Measurements from ENCODE around the gene UBE2K.
"Not testable (repeated sequence)": the region's sequence is repeated elsewhere in the genome, so short reads cannot be mapped to it uniquely, and the experiment has no call there.

UBE2K gene

GRCh38 chr4:39732728-39733127 lies 34.8 kb downstream of the UBE2K start:
- DNase-seq, result no peak

GRCh38 chr4:39739591-39739990 lies 41.7 kb downstream of the UBE2K start:
- not testable (repeated sequence) for DNase-seq

GRCh38 chr4:39741401-39741800 lies 43.5 kb downstream of the UBE2K start:
- no peak for DNase-seq

GRCh38 chr4:39745920-39746319 lies 48.0 kb downstream of the UBE2K start:
- no peak for DNase-seq

GRCh38 chr4:39750216-39750615 lies 52.3 kb downstream of the UBE2K start:
- DNase-seq, result no peak

GRCh38 chr4:39754309-39754708 lies 56.4 kb downstream of the UBE2K start:
- DNase-seq, result no peak

GRCh38 chr4:39756159-39756558 lies 58.2 kb downstream of the UBE2K start:
- no peak for DNase-seq

GRCh38 chr4:39758176-39758575 lies 60.2 kb downstream of the UBE2K start:
- no peak for DNase-seq

- DNase-seq, result no peak
Measured at GRCh38 chr4:39759569-39759968, 61.6 kb downstream of the UBE2K start.

GRCh38 chr4:39761005-39761667 lies 63.2 kb downstream of the UBE2K start:
- DNase-seq, result no peak

- no peak for DNase-seq
Measured at GRCh38 chr4:39763714-39764572, 66.0 kb downstream of the UBE2K start.

GRCh38 chr4:39770005-39770404 lies 72.1 kb downstream of the UBE2K start:
- no peak for DNase-seq

- no peak for DNase-seq
Measured at GRCh38 chr4:39770471-39770870, 72.5 kb downstream of the UBE2K start.

- DNase-seq, result no peak
Measured at GRCh38 chr4:39770969-39771724, 73.2 kb downstream of the UBE2K start.

GRCh38 chr4:39781988-39782387 lies 84.1 kb downstream of the UBE2K start:
- not testable (repeated sequence) for DNase-seq

GRCh38 chr4:39785083-39785482 lies 87.1 kb downstream of the UBE2K start:
- DNase-seq, result no peak

GRCh38 chr4:39786838-39787237 lies 88.9 kb downstream of the UBE2K start:
- DNase-seq, result no peak

GRCh38 chr4:39792128-39792527 lies 94.2 kb downstream of the UBE2K start:
- no peak for DNase-seq

- no peak for DNase-seq
Measured at GRCh38 chr4:39792529-39792928, 94.6 kb downstream of the UBE2K start.

- DNase-seq, result not testable (repeated sequence)
Measured at GRCh38 chr4:39792976-39793375, 95.0 kb downstream of the UBE2K start.

- DNase-seq, result no peak
Measured at GRCh38 chr4:39802005-39802404, 104.1 kb downstream of the UBE2K start.

GRCh38 chr4:39808231-39808749 lies 110.4 kb downstream of the UBE2K start:
- no peak for DNase-seq

GRCh38 chr4:39812500-39812899 lies 114.6 kb downstream of the UBE2K start:
- no peak for DNase-seq

Measured in CD4-positive, alpha-beta T cell treated with Interleukin-15 for 1 hour (primary cell).